ENCODE measurements around the gene GSG1.
"Not testable (repeated sequence)": the region's sequence is repeated elsewhere in the genome, so short reads cannot be mapped to it uniquely, and the experiment has no call there.

The GSG1 gene

GRCh38 chr12:13052421-13052820, 51.0 kb downstream of the GSG1 start:
- DNase-seq: no peak

DNA sequence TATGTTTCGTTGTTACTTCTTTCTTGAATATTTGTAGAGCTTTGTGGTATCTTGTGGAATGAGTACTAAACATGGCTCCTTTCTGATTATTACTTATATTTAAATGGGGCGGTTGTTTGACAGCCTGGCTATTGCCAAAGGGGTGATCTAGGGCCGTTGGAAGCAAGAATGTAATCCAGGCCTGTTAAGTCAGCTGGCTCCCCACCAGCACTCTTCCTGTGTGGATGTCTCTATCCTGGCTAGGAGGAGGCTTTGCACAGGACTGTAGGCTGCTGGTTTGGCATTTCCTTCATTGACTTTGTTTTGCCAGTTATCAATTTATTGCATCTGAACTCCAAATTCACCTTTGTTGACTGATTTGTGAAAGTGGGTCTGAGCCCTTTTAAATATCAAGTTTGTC, 53.7 kb downstream of the GSG1 start:
- DNase-seq: no peak

GRCh38 chr12:13046964-13047363, 56.5 kb downstream of the GSG1 start:
- no peak for DNase-seq

DNA sequence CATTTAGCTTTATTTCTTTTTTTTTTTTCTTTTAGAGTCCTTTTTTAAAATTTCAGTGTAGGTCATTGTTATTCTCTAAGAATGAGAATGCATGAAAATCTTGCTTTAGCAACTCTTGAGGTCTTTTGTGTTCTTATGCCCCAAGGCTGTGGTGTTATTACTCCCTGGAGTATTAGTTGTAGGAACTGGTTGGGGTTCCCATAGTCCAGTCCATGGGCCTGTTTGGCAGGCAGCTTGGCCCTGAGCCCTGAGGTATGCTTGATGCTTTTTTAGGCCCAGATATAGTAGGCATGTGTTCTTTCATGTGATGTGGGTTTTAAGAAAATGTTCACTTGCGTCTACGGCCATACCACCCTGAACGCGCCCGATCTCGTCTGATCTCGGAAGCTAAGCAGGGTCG, 57.7 kb downstream of the GSG1 start:
- no peak for DNase-seq

DNA sequence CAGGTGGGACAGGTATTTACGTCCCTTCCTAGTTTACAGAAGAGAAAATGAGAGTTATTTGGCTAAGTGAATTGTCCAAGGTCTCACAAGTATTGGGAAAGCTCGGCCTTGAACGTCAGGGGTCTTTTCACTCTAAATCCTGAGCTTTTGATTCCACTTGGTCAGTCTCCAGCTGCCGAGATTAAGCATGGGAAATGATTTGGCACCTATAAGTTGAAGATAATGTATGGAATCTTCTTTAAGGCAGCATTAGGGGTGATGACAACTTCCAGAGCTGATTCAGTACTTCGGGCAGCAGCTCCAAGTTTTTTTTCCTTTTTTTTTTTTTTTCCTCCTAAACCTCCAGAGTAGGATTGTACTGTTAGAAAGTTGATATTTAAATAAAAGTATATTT, 58.6 kb downstream of the GSG1 start:
- no peak for DNase-seq

DNA sequence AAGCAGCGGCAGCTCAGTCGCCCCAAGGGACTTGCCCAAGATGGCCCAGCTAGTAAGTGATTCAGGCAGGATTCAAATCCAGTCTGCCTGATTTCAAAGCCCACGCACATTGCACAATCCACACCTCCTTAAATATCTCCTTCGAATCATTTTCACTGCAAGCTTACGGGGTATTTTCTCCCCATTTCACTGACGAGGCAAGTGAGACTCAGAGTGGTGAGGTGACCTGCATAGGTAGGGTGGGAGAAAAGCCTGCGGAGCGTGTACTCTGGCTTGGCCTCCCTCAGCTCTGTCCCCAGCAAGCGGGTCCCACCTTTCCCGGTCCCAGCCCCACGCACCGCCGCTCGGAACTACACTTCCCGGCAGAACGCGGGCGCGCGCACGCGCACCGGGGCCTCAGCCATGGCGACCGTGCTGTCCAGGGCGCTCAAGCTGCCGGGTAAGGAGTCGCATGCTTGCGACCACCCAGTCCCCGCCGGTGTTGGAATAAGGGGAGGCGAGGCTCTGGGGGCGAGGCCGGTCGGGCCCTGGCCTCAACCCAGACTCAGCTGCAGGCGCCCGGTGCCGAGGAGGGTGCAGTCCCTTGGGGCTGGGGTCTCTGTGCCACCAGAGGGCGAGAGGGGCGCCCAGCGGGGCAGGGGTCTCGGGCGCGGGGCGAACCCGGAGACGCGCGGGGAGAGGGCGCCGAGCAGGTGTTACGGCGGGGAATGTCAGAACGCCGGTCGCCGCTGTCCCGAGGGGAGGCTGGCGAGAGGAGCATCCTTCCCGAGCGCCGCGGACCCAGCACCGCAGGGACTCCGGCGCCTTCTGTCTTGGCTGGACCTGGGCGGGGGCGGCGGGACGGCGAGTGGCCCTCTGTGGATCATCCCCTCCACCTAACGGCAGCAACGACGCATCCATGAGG, 59.2 kb downstream of the GSG1 start, which contains the start of gene FAM234B:
TSS of gene FAM234B (plus strand) at position 380 of the 904 bp plus-strand sequence. CDS start at position 403, 23 bp downstream.
- DNase-seq: peak; percentile 51

DNA sequence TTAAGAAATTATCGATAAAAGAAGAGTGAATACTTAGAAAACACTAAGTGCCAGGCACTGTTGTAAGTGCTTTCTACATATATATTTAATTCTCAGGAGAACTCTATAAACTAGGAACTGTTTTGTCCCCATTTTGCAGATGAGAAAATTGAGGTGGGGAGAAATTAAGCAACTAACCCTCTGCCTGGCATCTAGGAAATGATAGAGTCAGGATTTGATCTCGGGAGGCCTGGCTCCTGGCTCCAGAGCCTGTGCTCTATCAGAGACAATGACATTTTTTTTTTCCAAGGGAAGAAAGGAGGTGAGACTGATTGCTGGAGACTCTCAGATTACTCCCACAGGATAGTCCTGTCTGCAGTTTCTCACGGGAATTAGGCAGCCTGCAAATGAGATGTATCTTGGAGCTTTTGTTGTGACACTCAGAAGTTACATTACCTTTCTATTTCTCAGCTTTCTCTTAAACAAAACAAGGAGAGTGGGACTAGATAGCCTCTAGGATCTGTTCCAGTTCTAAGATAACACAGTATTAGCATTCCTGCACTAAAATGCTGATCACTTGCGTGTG, 60.7 kb downstream of the GSG1 start:
- no peak for DNase-seq

DNA sequence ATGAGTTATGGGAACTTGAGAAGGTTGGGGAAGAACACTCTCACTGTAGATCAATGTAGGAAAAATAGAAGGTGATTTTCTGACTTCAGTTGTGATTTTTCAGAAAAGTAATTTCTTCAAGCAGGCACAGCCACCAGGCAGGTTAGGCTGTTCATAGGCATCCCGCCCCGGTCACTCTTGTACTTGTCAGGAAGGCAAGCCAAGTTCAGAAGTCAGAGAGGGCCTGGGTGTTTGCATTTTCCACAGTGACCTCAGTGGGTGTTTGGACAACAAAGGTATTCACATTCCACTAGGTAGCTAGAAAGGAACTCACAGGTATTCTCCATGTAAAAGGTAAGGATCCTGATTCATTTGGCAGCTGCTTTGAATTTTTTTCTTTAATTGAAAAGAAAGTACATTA, 62.2 kb downstream of the GSG1 start:
- DNase-seq: no peak

DNA sequence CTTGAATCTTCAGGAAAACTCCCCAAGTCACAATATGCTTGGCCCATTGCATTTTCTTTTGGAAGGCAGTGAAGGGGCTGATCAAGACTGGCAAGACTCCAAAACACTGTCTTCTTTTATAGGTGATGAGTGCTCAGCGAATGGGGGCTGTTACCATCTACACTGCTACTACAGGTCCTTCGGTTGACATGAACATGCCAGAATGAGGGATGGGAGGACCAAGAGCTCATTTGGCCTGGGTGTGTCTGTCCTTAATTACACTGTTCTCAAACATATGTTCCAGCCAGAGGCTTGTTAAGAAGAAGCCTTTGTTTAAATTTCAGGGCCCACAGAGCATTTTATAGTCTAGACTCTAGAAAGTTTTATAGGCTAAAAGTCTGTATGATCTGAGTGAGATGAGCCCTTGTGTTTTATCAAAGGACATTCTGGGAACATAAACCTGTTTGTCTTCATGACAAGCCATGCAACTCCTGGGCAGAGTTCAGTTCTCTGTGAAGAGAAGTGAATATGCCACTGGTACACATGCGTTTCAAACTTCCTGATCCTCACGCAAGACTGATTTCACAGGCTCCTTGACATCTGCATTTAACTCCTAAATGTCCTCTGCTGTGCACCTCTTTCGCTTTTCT, 64.0 kb downstream of the GSG1 start:
- no peak for DNase-seq

GRCh38 chr12:13038491-13039161, 64.8 kb downstream of the GSG1 start:
- no peak for DNase-seq

GRCh38 chr12:13036881-13037280, 66.6 kb downstream of the GSG1 start:
- DNase-seq: no peak

DNA sequence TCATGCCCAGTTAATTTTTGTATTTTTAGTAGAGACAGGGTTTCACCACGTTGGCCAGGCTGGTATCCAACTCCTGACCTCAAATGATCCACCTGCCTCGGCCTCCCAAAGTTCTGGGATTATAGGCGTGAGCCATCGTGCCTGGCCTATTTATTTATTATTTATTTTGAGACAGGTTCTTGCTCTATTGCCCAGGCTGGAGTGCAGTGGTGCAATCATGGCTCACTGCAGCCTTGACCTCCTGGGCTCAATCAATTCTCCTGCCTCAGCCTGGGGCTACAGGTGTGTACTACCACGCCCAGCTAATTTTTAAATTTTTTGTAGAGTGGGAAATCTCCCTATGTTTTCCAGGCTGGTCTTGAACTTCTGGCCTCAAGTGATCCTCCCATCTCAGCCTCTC, 68.1 kb downstream of the GSG1 start:
- DNase-seq: not testable (repeated sequence)

Measured in T-helper 9 cell (primary cell).